Ascending aorta (tissue), 2 donors: Measurements from ENCODE around the gene VWA8. TPM values are rescaled to one million over a fixed set of nuclear protein-coding genes. Genes with fewer than 3 reads are reported as not detected.
A peak's percentile ranks its signal among the peaks of the same experiment; 100 is the strongest.

Source experiments
- DNase-seq, 2 donors: peaks; one replicate each; pipeline ENCODE4 v3.0.0-alpha.2; 2019; ENCODE audit warnings: low spot score in 2 of 2
- H3K27ac ChIP-seq, 2 donors: fragments of 200-600 bp; sonication (generic); one replicate each; pipeline ENCODE4 v1.5.1; 2016 to 2017; ENCODE audit warnings: mild to moderate bottlenecking in 1 of 2
- H3K27me3 ChIP-seq: fragments of 200-600 bp; sonication (generic); one replicate; pipeline ENCODE4 v1.5.1; 2017
- H3K36me3 ChIP-seq, 2 donors: fragments of 200-600 bp; sonication (generic); one replicate each; pipeline ENCODE4 v1.5.1; 2016
- H3K4me1 ChIP-seq, 2 donors: fragments of 200-600 bp; sonication (generic); one replicate each; pipeline ENCODE4 v1.5.1; 2016 to 2017; ENCODE audit warnings: mild to moderate bottlenecking in 1 of 2
- H3K4me3 ChIP-seq, 2 donors: fragments of 200-600 bp; sonication (generic); one replicate each; pipeline ENCODE4 v1.5.1; 2016 to 2017; ENCODE audit warnings: mild to moderate bottlenecking in 1 of 2
- H3K9me3 ChIP-seq, 2 donors: fragments of 200-600 bp; sonication (generic); one replicate each; pipeline ENCODE4 v1.5.1; 2016
- intact Hi-C: fragments of 100-400 bp; cut with DNase I; formaldehyde crosslinking; loops from one replicate; pipeline ENCODE4 v1.15.1; 2023
- total RNA-seq: library from RNA; depleted of rRNA; stranded (reverse); fragments of >200 nt; gene quantifications from one replicate; pipeline ENCODE4 v1.1.0, GENCODE V29; 2016
- TF ChIP-seq, protein P1 (sequence below), 3 experiments: fragments of 200-600 bp in 2 of 3; fragments of 450-650 bp in 1 of 3; sonication (generic) in 2 of 3; IDR thresholded peaks; one replicate each; pipeline ENCODE4 v1.5.1; 2016 to 2019; ENCODE audit warnings: antibody characterized with exemption in 3 of 3, mild to moderate bottlenecking in 1 of 3, moderate library complexity in 1 of 3

Gene VWA8
- total RNA-seq, 1 donor from 2014 or later, result 10.4 TPM

DNA sequence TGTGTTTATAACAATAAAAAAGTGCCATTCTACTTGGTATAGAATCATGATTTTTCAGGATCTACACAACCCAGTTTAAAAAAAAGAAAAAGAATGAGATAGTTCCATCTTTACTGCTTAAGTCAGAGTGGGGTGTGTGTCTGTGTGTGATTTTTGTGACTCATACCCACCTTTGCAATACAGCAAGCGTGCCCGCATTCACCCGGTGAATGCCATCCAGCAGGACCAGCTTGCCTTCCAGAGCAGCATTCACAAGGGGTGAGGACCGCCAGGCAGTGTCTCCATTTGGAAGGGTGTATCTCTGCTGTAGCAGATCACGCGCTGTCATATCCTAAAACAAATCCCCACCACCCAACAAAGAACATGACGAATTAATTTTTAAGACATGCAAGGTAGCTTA, 127.7 kb downstream of the VWA8 start:
- DNase-seq, result no peak
- intact Hi-C loops, result no loop called here

DNA sequence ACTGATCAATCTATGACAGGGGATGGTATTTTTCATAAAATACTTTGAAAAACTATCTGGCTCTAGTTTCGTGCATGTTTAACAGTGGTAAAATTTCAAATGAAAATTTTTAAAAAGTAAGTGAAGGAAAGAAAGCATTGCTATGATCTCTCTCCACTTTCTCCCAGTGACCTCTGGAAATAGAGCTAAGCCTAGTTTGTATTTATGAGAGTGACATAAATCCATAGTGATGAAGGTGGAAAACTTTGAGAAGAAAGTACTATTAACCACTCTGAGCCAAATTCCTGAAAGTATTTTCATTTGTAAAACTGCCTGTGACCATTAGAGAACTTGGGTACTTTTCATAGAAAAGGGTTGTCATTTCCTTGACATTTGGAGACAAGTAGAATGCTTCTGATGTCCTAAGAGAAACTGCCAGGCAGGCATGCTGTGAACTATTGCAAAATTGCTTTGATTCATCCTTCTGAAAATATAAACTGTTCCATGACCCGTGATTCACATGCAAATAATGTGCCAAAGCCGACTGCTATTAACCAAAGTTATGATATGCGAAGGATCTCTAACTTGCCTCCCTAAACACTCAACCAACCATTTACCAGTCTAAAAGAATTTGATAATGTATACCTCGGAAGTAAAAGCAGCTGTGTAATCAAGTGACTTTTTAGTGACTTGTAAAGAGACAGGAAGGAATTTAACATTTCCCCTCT, 133.2 kb downstream of the VWA8 start:
- Histone ChIP-seq H3K9me3 (no peaks in the 10 kb centered on the region), H3K4me3 (no peak overlapping the region), H3K27me3 (no peaks in the 10 kb centered on the region), H3K27ac (peak overlapping the region; percentile 2 to 48), H3K36me3 (no peaks in the 10 kb centered on the region), H3K4me1 (peaks cover 0 to 10% of the 10 kb centered on the region in 2 donors)
- DNase-seq, result peak in 1 of 2 donors; percentile 76
- TF ChIP-seq, protein P1, sequence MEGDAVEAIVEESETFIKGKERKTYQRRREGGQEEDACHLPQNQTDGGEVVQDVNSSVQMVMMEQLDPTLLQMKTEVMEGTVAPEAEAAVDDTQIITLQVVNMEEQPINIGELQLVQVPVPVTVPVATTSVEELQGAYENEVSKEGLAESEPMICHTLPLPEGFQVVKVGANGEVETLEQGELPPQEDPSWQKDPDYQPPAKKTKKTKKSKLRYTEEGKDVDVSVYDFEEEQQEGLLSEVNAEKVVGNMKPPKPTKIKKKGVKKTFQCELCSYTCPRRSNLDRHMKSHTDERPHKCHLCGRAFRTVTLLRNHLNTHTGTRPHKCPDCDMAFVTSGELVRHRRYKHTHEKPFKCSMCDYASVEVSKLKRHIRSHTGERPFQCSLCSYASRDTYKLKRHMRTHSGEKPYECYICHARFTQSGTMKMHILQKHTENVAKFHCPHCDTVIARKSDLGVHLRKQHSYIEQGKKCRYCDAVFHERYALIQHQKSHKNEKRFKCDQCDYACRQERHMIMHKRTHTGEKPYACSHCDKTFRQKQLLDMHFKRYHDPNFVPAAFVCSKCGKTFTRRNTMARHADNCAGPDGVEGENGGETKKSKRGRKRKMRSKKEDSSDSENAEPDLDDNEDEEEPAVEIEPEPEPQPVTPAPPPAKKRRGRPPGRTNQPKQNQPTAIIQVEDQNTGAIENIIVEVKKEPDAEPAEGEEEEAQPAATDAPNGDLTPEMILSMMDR (IDR thresholded peaks at IDR 0.05), result no peak
- intact Hi-C loops, result loop anchor here (5.0 kb wide), 2 partner anchors 160 to 220 kb away; partner anchors contain the start of gene DGKH

More for the DNA sequence above, 127.7 kb downstream of the VWA8 start:
- H3K27ac ChIP-seq, result no peak overlapping the region
- no peak overlapping the region for H3K4me3 ChIP-seq
- TF ChIP-seq, protein P1 (IDR thresholded peaks at IDR 0.05), result no peak
- no peaks in the 10 kb centered on the region for H3K9me3 ChIP-seq
- H3K4me1 ChIP-seq, result peaks cover 0 to 9% of the 10 kb centered on the region in 2 donors
- peaks cover 0 to 6% of the 10 kb centered on the region in 2 donors for H3K36me3 ChIP-seq
- H3K27me3 ChIP-seq, result no peaks in the 10 kb centered on the region

DNA sequence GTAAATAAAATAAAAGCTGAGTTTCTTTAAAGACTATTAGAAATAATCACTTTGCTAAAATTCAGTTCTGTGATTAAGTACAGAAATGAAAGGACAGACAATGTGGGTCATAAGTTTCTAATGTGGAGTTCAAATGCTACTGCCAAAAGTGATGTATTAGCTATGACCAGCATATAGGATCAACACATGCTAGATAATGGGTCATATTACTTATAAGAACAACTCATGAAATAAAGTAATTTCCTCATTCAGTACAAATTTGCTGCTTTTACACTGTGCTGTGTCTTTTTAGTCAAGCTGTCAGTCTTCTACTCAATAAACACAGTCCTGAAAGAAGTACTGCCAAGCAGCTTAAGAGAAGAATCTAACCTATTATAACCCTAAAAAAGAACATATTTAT, 135.2 kb downstream of the VWA8 start:
- Histone ChIP-seq H3K27ac (no peak overlapping the region), H3K4me3 (no peak overlapping the region), H3K36me3 (no peaks in the 10 kb centered on the region), H3K27me3 (no peaks in the 10 kb centered on the region), H3K4me1 (peaks cover 0 to 10% of the 10 kb centered on the region in 2 donors), H3K9me3 (no peaks in the 10 kb centered on the region)
- TF ChIP-seq, protein P1 (IDR thresholded peaks at IDR 0.05), result no peak
- DNase-seq, result no peak
- intact Hi-C loops, result loop anchor here (5.0 kb wide), 2 partner anchors 158 to 222 kb away; partner anchors contain the start of gene DGKH

DNA sequence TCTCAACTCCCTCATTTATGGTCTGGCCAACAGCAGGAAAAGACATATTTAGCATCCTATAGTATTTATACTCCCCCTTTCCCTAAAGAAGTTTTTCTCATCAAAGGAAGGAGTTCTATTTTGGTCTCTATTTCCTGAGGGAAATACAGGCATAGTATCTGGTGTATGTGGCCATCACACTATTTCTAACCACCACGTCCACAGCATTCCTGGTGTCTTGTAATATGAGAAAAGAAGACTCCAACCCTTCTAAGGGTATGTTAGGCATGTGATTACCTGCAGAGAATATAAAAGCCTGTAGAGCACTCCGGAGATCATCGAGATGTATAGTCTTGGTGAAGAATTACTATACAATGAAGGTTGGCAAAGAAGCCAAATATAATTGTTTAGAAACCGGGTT, 137.4 kb downstream of the VWA8 start:
- Histone ChIP-seq H3K27me3 (no peaks in the 10 kb centered on the region), H3K4me3 (no peak overlapping the region), H3K9me3 (no peaks in the 10 kb centered on the region), H3K27ac (no peak overlapping the region), H3K4me1 (peaks cover 0 to 10% of the 10 kb centered on the region in 2 donors), H3K36me3 (peaks cover 0 to 6% of the 10 kb centered on the region in 2 donors)
- DNase-seq, result no peak
- TF ChIP-seq, protein P1 (IDR thresholded peaks at IDR 0.05), result no peak
- intact Hi-C loops, result no loop called here

DNA sequence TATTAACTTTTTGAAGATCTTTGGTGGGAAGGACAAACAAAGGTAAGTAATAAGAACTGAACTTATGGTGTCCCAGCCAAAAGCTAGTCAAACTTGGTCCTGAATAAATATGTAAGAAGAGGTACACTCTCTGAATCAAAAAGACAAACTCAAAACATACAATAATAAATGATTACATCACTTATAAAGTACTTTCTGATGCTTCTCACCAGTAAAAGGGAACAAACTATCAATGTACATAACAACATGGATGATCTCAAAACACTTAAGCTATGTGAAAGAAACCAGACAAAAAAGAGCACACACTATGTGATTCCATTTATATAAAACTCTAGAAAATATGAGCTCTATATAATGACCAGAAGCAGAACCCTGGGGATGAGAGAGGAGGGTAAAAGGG, 138.3 kb downstream of the VWA8 start:
- intact Hi-C loops, result no loop called here
- Histone ChIP-seq H3K4me3 (no peak overlapping the region), H3K36me3 (peaks cover 0 to 6% of the 10 kb centered on the region in 2 donors), H3K27ac (no peak overlapping the region), H3K27me3 (no peaks in the 10 kb centered on the region), H3K4me1 (peaks cover 0 to 6% of the 10 kb centered on the region in 2 donors), H3K9me3 (no peaks in the 10 kb centered on the region)
- TF ChIP-seq, protein P1 (IDR thresholded peaks at IDR 0.05), result no peak
- DNase-seq, result no peak
